IMR-90 (cell line): ENCODE measurements around the gene KLC1. TPM values are rescaled to one million over a fixed set of nuclear protein-coding genes. Genes with fewer than 3 reads are reported as not detected.
A peak's percentile ranks its signal among the peaks of the same experiment; 100 is the strongest.

Source experiments
- ATAC-seq: fragments of 200-7000 bp; cut with Tn5 transposase; 2 replicates; pipeline ENCODE4 v1.9.1; 2020; ENCODE audit warnings: low read depth, mild to moderate bottlenecking, moderate library complexity
- BruUV-seq: library from RNA; stranded (reverse); fragments of 400-500 nt; replicated peaks from 2 replicates; lab custom pipeline; 2021; lab: Mats Ljungman, UMichigan
- CTCF ChIA-PET: fragments of 300-600 bp; formaldehyde crosslinking; extraction: SDS; loops from one replicate; lab custom pipeline; 2021; ENCODE audit warnings: antibody characterized with exemption; lab: Yijun Ruan, JAX
- POLR2A ChIA-PET: fragments of 300-600 bp; sonication (Branson Sonifier 250); formaldehyde crosslinking; loops from one replicate; lab custom pipeline; 2022; ENCODE audit warnings: antibody characterized with exemption; ENCODE audit not compliant: unreplicated experiment; lab: Charles Lee
- DNase-seq: peaks from one replicate; pipeline ENCODE4 v3.0.0; 2013
- H2AFZ ChIP-seq: replicated peaks from 2 replicates; pipeline ENCODE3; 2013; ENCODE audit warnings: low read length, mild to moderate bottlenecking; ENCODE audit not compliant: poor library complexity
- H2AK5ac ChIP-seq: 2 replicates; pipeline ENCODE4 v1.6.1; 2013; ENCODE audit warnings: low read depth, low read length, inconsistent platforms
- H2AK9ac ChIP-seq: replicated peaks from 2 replicates; pipeline ENCODE3; 2013; ENCODE audit warnings: mild to moderate bottlenecking, low read depth, low read length, moderate library complexity; ENCODE audit not compliant: poor library complexity
- H2BK120ac ChIP-seq: 2 replicates; pipeline ENCODE4 v1.6.1; 2013; ENCODE audit warnings: low read depth, low read length, inconsistent platforms
- H2BK15ac ChIP-seq: 3 replicates; pipeline ENCODE4 v1.6.1; 2013; ENCODE audit warnings: low read depth, low read length, inconsistent platforms
- H2BK20ac ChIP-seq: 2 replicates; pipeline ENCODE4 v1.6.1; 2013; ENCODE audit warnings: low read depth, mild to moderate bottlenecking, inconsistent platforms, low read length, moderate library complexity
- H2BK5ac ChIP-seq: 2 replicates; pipeline ENCODE4 v1.6.1; 2013; ENCODE audit warnings: mild to moderate bottlenecking, low read depth, low read length, inconsistent platforms; ENCODE audit not compliant: poor library complexity, severe bottlenecking
- H3K14ac ChIP-seq: replicated peaks from 2 replicates; pipeline ENCODE4 v1.6.1; 2013; ENCODE audit warnings: low read depth, low read length, inconsistent platforms
- H3K18ac ChIP-seq: 2 replicates; pipeline ENCODE4 v1.6.1; 2013; ENCODE audit warnings: low read depth, low read length, control low read depth
- H3K23ac ChIP-seq: 2 replicates; pipeline ENCODE4 v1.6.1; 2013; ENCODE audit warnings: low read depth, low read length, inconsistent platforms
- H3K27ac ChIP-seq: 2 replicates; pipeline ENCODE4 v1.5.1; 2013; ENCODE audit warnings: mild to moderate bottlenecking, control low read depth, low read length; ENCODE audit not compliant: insufficient read depth
- H3K27me3 ChIP-seq: 2 replicates; pipeline ENCODE4 v1.6.1; 2013; ENCODE audit warnings: low read length; ENCODE audit not compliant: control insufficient read depth, insufficient read depth
- H3K36me3 ChIP-seq: 2 replicates; pipeline ENCODE4 v1.6.1; 2013; ENCODE audit warnings: low read length, mixed read lengths; ENCODE audit not compliant: control insufficient read depth, insufficient read depth
- H3K4ac ChIP-seq: 2 replicates; pipeline ENCODE4 v1.6.1; 2013; ENCODE audit warnings: low read depth, low read length, inconsistent platforms
- H3K4me1 ChIP-seq: 2 replicates; pipeline ENCODE4 v1.6.1; 2013; ENCODE audit warnings: low read length, mixed read lengths; ENCODE audit not compliant: control insufficient read depth, insufficient read depth
- H3K4me2 ChIP-seq: 2 replicates; pipeline ENCODE4 v1.6.1; 2013; ENCODE audit warnings: low read depth, mild to moderate bottlenecking, control low read depth, low read length, moderate library complexity
- H3K4me3 ChIP-seq: 2 replicates; pipeline ENCODE4 v1.5.1; 2013; ENCODE audit warnings: low read depth, mild to moderate bottlenecking, control low read depth, low read length, moderate library complexity; ENCODE audit not compliant: insufficient read depth
- H3K56ac ChIP-seq: 2 replicates; pipeline ENCODE4 v1.6.1; 2013; ENCODE audit warnings: low read length, inconsistent platforms; ENCODE audit not compliant: insufficient read depth; ENCODE audit errors: extremely low read depth
- H3K79me1 ChIP-seq, 2 experiments: 2 replicates each; pipeline ENCODE4 v1.6.1; 2013; ENCODE audit warnings: low read length in 2 of 2, inconsistent platforms in 1 of 2, low read depth in 1 of 2
- H3K9ac ChIP-seq: 2 replicates; pipeline ENCODE4 v1.6.1; 2013; ENCODE audit warnings: low read depth, low read length, control low read depth
- H3K9me1 ChIP-seq: 2 replicates; pipeline ENCODE4 v1.6.1; 2013; ENCODE audit warnings: low read length, inconsistent platforms; ENCODE audit not compliant: insufficient read depth
- H3K9me3 ChIP-seq: 2 replicates; pipeline ENCODE4 v1.6.1; 2013; ENCODE audit warnings: low read length; ENCODE audit not compliant: control insufficient read depth, insufficient read depth
- H4K20me1 ChIP-seq: 2 replicates; pipeline ENCODE4 v1.6.1; 2013; ENCODE audit warnings: low read length, inconsistent platforms; ENCODE audit not compliant: insufficient read depth
- H4K5ac ChIP-seq: 2 replicates; pipeline ENCODE4 v1.6.1; 2013; ENCODE audit warnings: mild to moderate bottlenecking, low read depth, low read length, control low read depth
- H4K8ac ChIP-seq, 2 experiments: 2 replicates each; pipeline ENCODE4 v1.6.1; 2013; ENCODE audit warnings: low read depth in 2 of 2, low read length in 2 of 2, control low read depth in 1 of 2, inconsistent platforms in 1 of 2
- H4K91ac ChIP-seq: 2 replicates; pipeline ENCODE4 v1.6.1; 2013; ENCODE audit warnings: low read depth, low read length, inconsistent platforms; ENCODE audit not compliant: insufficient read depth
- CHD1 ChIP-seq: IDR thresholded peaks from 2 replicates; pipeline ENCODE4 v1.6.1; 2012; ENCODE audit warnings: low read depth, low read length, improper control_type of control experiment
- FOS ChIP-seq: fragments of 150-350 bp; IDR thresholded peaks from 2 replicates; pipeline ENCODE4 v1.6.1; 2016; ENCODE audit warnings: low read depth, low read length
- MAFK ChIP-seq: IDR thresholded peaks from 2 replicates; pipeline ENCODE4 v1.6.1; 2012; ENCODE audit warnings: low read depth, low read length, improper control_type of control experiment
- MAZ ChIP-seq: IDR thresholded peaks from 2 replicates; pipeline ENCODE4 v1.6.1; 2012; ENCODE audit warnings: low read depth, mild to moderate bottlenecking, low read length, improper control_type of control experiment, moderate library complexity, borderline replicate concordance
- MXI1 ChIP-seq: IDR thresholded peaks from 2 replicates; pipeline ENCODE4 v1.6.1; 2012; ENCODE audit warnings: low read depth, mild to moderate bottlenecking, low read length, moderate library complexity, borderline replicate concordance
- NFE2L2 ChIP-seq: fragments of 150-350 bp; IDR thresholded peaks from 2 replicates; pipeline ENCODE4 v1.6.1; 2016; ENCODE audit warnings: low read depth, mild to moderate bottlenecking, low read length
- POLR2A ChIP-seq: IDR thresholded peaks from 2 replicates; pipeline ENCODE4 v1.6.1; 2012; ENCODE audit warnings: mild to moderate bottlenecking, low read depth, low read length
- RAD21 ChIP-seq: IDR thresholded peaks from 2 replicates; pipeline ENCODE4 v1.6.1; 2012; ENCODE audit warnings: low read length, improper control_type of control experiment
- RCOR1 ChIP-seq: IDR thresholded peaks from 2 replicates; pipeline ENCODE4 v1.6.1; 2012; ENCODE audit warnings: mild to moderate bottlenecking, low read length, improper control_type of control experiment; ENCODE audit not compliant: insufficient replicate concordance
- RFX5 ChIP-seq: IDR thresholded peaks from 2 replicates; pipeline ENCODE4 v1.8.0; 2012; ENCODE audit warnings: low read depth, mild to moderate bottlenecking, low read length, moderate library complexity
- SMC3 ChIP-seq: fragments of 150-350 bp; IDR thresholded peaks from 2 replicates; pipeline ENCODE4 v1.6.1; 2016; ENCODE audit warnings: low read depth, mild to moderate bottlenecking, antibody characterized with exemption, low read length, moderate library complexity
- WGBS, 2 experiments: methylation state at CpG; one replicate each; pipeline versions ENCODE4 v1.1.5 to v1.1.7; 2013; ENCODE audit warnings: missing lambda C conversion rate in 2 of 2; ENCODE audit not compliant: insufficient read length in 1 of 2; ENCODE audit errors: extremely low coverage in 2 of 2; 5-methylcytosine and 5-hydroxymethylcytosine counted together
- dilution Hi-C: fragments of 300-500 bp; cut with HindIII; formaldehyde crosslinking; loops from one replicate; pipeline ENCODE4 v1.14.3; 2018; ENCODE audit warnings: low sequenced_read_pairs; ENCODE audit not compliant: unreplicated experiment
- in situ Hi-C: fragments of 300-500 bp; cut with MboI; formaldehyde crosslinking; loops from 3 replicates; pipeline ENCODE4 v1.14.3; 2019; ENCODE audit warnings: low sequenced_read_pairs, inconsistent platforms, mixed read lengths
- intact Hi-C: fragments of 100-400 bp; cut with micrococcal nuclease; formaldehyde crosslinking; loops from 2 replicates; pipeline ENCODE4 v1.10.0; 2022
- polyA plus RNA-seq, 3 experiments: library from polyadenylated mRNA; depleted of rRNA; stranded (reverse); fragments of >200 nt; gene quantifications; 2 replicates each; pipeline ENCODE4 v1.2.3, GENCODE V29; 2012; ENCODE audit warnings: low replicate concordance in 1 of 3
- total RNA-seq: library from RNA; depleted of rRNA; stranded (reverse); fragments of >200 nt; gene quantifications from 2 replicates; pipeline ENCODE4 v1.2.3, GENCODE V29; 2012
- TF ChIP-seq, protein P1 (sequence below): conservative IDR thresholded peaks from 2 replicates; pipeline ENCODE4 v1.5.1; 2012; ENCODE audit warnings: mild to moderate bottlenecking, low read depth, low read length, improper control_type of control experiment
- TF ChIP-seq, protein P2 (sequence below): fragments of 150-350 bp; IDR thresholded peaks from 2 replicates; pipeline ENCODE4 v1.6.1; 2016; ENCODE audit warnings: low read depth, mild to moderate bottlenecking, low read length, moderate library complexity, borderline replicate concordance
- TF ChIP-seq, protein P3 (sequence below): fragments of 150-350 bp; IDR thresholded peaks from 2 replicates; pipeline ENCODE4 v1.6.1; 2017; ENCODE audit warnings: mild to moderate bottlenecking, antibody characterized with exemption, low read length, low read depth

KLC1 gene
- total and polyA plus RNA-seq, 2 of the 4 experiments (the other 2 are of a cell fraction): 101 to 157 TPM

DNA sequence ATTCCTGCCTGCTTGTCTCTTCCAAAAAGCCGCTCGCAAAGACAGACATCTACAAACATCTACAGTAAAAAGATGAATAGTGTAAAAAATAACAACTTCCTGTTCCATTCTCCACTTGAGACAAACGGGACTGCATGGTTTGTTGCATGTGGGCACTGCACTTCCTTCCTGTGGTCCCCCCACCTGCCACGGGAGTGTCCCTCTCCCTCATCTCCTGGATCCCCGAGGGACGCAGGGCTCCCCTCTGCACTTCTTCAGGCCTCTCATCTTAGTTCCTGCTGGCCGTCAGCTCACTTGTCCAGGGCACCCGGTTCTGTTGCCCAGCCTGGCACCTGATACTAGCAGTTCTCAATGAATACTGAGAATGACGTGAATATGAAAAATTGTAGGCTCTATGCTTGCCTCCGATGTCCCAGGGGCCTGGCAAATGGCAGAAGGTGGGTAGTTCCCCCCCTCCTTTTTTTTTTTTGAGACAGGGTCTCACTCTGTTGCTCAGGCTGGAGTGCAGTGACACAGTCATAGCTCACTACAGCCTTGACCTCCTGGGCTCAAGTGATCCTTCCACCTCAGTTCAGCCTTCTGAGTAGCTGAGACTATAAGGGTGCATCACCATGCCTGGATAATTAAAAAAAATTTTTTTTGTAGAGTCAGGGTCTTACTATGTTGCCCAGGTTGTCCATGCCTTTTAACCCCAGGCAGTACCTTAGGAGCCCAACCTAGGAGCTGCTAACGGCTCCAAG, 3.5 kb upstream of the KLC1 start:
- H3K23ac ChIP-seq: 0 out of 2 replicates have a peak overlapping the region, but pooled peaks have one; percentile 45
- H4K20me1 ChIP-seq: peaks cover 6% of the 10 kb centered on the region
- intact Hi-C loops: no loop called here
- H2AK5ac ChIP-seq: peak overlapping the region; percentile 75
- no peak overlapping the region for H3K27ac ChIP-seq
- H3K9me3 ChIP-seq: no peaks in the 10 kb centered on the region
- H2AFZ ChIP-seq: peak overlapping the region; percentile 89
- no peak overlapping the region for H3K9ac ChIP-seq
- no TSS peak for BruUV-seq
- H3K14ac ChIP-seq: 0 out of 2 replicates have a peak overlapping the region, but pooled peaks have one; percentile 8
- WGBS, 2 experiments: 100% methylated on average over 1 of the region's 11 CpGs; no CpG with 5 or more reads in 1 of the 2 experiments
- peak overlapping the region; percentile 3 for H2BK20ac ChIP-seq
- H2BK120ac ChIP-seq: peak overlapping the region; percentile 68
- H3K4me1 ChIP-seq: peaks cover 13% of the 10 kb centered on the region
- ChIA-PET POLR2A (no interaction called here), CTCF (no interaction called here)
- H4K8ac ChIP-seq: peak overlapping the region; percentile 29 to 72; a peak in 2 of 4 replicates
- H3K4ac ChIP-seq: peak overlapping the region; percentile 70; the same call in 1 of the 2 replicates
- H3K4me3 ChIP-seq: no peak overlapping the region
- DNase-seq (no peak), ATAC-seq (no peak)
- peak overlapping the region; percentile 65; the same call in 1 of the 3 replicates for H2BK15ac ChIP-seq
- H2BK5ac ChIP-seq: peak overlapping the region; percentile 82
- dilution Hi-C loops: no loop called here
- H3K27me3 ChIP-seq: no peaks in the 10 kb centered on the region
- H3K4me2 ChIP-seq: no peak overlapping the region; the same call in 1 of the 2 replicates
- peak overlapping the region; percentile 48; the same call in 1 of the 2 replicates for H3K18ac ChIP-seq
- H3K79me1 ChIP-seq: peaks cover 0 to 22% of the 10 kb centered on the region in 2 experiments; a peak in 2 of 4 replicates
- in situ Hi-C loops: no loop called here
- H4K5ac ChIP-seq: peak overlapping the region; percentile 42; the same call in 1 of the 2 replicates
- H4K91ac ChIP-seq: peak overlapping the region; percentile 68
- H2AK9ac ChIP-seq: peak overlapping the region; percentile 73
- no peak overlapping the region for H3K56ac ChIP-seq
- H3K9me1 ChIP-seq: peaks cover 13% of the 10 kb centered on the region
- H3K36me3 ChIP-seq: no peaks in the 10 kb centered on the region
- no peak for TF ChIP-seq MAFK
- no peak for TF ChIP-seq NFE2L2
- no peak for TF ChIP-seq RFX5
- no peak for TF ChIP-seq POLR2A
- TF ChIP-seq MXI1: no peak
- TF ChIP-seq CHD1: no peak
- TF ChIP-seq, protein P1, sequence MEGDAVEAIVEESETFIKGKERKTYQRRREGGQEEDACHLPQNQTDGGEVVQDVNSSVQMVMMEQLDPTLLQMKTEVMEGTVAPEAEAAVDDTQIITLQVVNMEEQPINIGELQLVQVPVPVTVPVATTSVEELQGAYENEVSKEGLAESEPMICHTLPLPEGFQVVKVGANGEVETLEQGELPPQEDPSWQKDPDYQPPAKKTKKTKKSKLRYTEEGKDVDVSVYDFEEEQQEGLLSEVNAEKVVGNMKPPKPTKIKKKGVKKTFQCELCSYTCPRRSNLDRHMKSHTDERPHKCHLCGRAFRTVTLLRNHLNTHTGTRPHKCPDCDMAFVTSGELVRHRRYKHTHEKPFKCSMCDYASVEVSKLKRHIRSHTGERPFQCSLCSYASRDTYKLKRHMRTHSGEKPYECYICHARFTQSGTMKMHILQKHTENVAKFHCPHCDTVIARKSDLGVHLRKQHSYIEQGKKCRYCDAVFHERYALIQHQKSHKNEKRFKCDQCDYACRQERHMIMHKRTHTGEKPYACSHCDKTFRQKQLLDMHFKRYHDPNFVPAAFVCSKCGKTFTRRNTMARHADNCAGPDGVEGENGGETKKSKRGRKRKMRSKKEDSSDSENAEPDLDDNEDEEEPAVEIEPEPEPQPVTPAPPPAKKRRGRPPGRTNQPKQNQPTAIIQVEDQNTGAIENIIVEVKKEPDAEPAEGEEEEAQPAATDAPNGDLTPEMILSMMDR: no peak
- TF ChIP-seq FOS: no peak
- TF ChIP-seq RAD21: no peak
- TF ChIP-seq MAZ: no peak
- TF ChIP-seq, protein P2, sequence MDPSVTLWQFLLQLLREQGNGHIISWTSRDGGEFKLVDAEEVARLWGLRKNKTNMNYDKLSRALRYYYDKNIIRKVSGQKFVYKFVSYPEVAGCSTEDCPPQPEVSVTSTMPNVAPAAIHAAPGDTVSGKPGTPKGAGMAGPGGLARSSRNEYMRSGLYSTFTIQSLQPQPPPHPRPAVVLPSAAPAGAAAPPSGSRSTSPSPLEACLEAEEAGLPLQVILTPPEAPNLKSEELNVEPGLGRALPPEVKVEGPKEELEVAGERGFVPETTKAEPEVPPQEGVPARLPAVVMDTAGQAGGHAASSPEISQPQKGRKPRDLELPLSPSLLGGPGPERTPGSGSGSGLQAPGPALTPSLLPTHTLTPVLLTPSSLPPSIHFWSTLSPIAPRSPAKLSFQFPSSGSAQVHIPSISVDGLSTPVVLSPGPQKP: no peak
- no peak for TF ChIP-seq SMC3
- no peak for TF ChIP-seq RCOR1
- TF ChIP-seq, protein P3, sequence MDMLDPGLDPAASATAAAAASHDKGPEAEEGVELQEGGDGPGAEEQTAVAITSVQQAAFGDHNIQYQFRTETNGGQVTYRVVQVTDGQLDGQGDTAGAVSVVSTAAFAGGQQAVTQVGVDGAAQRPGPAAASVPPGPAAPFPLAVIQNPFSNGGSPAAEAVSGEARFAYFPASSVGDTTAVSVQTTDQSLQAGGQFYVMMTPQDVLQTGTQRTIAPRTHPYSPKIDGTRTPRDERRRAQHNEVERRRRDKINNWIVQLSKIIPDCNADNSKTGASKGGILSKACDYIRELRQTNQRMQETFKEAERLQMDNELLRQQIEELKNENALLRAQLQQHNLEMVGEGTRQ: no peak
